Measurements from ENCODE around the gene TBRG4.
"Not testable (repeated sequence)": the region's sequence is repeated elsewhere in the genome, so short reads cannot be mapped to it uniquely, and the experiment has no call there.

The TBRG4 gene

DNA sequence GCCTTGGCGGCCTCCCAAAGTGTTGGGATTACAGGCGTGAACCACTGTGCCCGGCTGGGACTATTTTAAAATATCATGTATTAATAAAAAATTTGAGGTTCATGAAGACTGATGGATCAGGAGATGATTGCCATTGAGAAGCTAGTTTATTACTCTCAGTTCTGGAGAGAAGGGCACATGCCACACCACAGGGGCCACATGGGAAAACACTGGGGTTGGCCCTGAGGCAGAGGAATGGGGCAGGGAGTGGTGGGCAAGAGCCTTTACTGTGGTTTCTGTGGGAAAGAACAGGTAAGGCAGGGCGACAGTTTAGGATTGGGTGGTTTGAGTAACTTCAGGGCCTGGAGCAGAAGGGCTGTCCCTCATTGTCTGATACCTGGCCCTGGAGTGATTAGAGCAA is 6.8 kb upstream of the TBRG4 start:
- no peak for DNase-seq (ENCODE audit: extremely low read depth in 1 of 2, low read depth in 1 of 2)

GRCh38 chr7:45117582-45117981 is 6.1 kb upstream of the TBRG4 start:
- no peak for DNase-seq (ENCODE audit: extremely low read depth in 1 of 2, low read depth in 1 of 2)

- no peak for DNase-seq (ENCODE audit: extremely low read depth in 1 of 2, low read depth in 1 of 2)
Measured at GRCh38 chr7:45116048-45116447, 4.6 kb upstream of the TBRG4 start.

DNA sequence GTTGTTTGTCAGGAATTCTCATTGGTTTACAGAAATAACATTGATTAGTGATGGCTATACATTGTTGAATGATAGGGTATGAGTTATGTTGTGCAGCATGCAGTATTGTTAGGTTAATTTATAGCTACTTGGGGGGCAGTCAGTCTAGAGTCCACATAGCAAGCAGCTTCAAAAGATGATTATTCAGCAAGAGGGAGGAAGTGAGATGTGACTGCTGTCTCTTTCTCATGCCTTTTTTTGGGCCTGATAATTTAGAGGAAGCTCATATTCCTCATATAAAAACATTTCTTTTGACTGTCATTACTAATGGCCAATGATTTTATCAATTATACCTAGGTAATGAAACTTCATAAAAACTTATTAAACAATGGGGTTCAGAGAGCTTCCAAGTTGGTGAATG is 3.4 kb upstream of the TBRG4 start:
- no peak for DNase-seq (ENCODE audit: extremely low read depth in 1 of 2, low read depth in 1 of 2)

DNA sequence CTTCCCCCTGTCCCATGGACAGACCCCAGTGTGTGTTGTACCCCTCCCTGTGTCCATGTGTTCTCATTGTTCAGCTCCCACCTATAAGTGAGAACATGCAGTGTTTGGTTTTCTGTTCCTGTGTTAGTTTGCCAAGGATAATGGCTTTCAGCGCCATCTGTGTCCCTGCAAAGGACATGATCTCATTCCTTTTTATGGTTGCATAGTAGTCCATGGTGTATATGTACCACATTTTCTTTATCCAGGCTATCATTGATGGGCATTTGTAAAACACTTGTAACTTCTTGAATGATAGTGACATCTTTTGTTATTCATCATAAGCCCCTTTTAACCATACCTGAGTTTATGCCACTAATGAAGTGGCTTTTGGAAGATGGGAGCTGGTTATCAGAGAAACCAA is 2.8 kb upstream of the TBRG4 start:
- not testable (repeated sequence) for DNase-seq (ENCODE audit: extremely low read depth in 1 of 2, low read depth in 1 of 2)

GRCh38 chr7:45112648-45113047 is 1.2 kb upstream of the TBRG4 start:
- DNase-seq (ENCODE audit: extremely low read depth in 1 of 2, low read depth in 1 of 2) = no peak

DNA sequence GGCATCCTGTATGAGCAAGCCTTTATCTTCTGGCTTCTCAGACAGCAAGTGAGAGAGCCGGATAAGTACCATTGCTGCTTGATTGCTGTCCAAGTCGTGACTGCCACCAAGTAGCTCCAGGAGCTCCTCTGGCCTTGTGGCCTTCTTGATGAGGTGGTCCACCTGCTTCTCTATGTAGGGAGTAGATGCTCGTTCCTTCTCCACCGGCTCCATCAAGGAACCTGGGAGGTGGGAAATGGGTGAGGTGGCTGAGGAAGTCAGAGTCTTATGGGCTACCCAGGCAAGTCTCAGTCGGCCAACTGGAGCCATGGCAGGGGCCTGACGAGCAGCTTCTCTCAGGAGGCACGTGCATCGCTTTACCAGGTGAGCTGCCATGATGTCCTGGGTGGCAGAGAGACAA is 2.6 kb downstream of the TBRG4 start:
- no peak for DNase-seq (ENCODE audit: extremely low read depth in 1 of 2, low read depth in 1 of 2)

GRCh38 chr7:45107356-45107755 is 4.1 kb downstream of the TBRG4 start:
- no peak for DNase-seq (ENCODE audit: extremely low read depth in 1 of 2, low read depth in 1 of 2)

- no peak for DNase-seq (ENCODE audit: extremely low read depth in 1 of 2, low read depth in 1 of 2)
Measured at GRCh38 chr7:45106820-45107219, 4.7 kb downstream of the TBRG4 start.

- no peak for DNase-seq (ENCODE audit: extremely low read depth in 1 of 2, low read depth in 1 of 2)
Measured at GRCh38 chr7:45105588-45106188, 5.8 kb downstream of the TBRG4 start.

DNA sequence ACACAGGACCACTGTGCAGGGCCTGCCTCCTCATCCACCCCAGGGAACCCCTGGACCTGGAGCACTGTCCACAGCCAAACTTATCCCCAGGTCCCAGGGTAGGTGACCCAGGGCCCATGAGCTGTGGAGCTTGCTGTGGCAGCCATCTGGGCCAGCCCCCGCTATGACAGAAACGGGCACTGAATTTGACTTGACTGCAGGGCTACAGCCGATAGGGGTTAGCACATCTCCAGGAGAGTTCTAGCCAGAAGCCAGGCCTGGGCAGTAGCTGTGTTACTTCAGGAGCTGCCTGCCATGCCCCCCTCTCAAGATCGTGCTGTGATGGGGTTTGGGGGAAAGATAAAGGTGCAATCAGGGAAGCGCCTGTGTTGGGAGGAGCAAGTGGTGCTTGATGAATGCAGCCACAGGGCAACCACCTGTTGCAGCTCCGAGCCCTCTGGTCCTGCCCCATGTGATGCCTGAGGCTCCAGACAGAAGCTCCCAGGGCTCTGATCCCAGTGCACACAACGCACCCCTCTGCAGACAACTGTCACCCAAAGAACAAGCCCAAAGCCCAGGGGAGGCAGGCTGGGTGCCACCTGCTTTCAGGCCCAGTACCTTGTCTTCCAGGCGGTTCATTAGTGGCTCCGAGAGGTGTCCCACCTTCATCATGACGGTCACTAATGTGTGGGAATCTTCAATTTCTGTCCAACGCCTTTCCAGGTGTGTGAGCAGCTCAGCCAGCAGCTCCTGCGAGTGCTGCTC is 6.5 kb downstream of the TBRG4 start:
- no peak for DNase-seq (ENCODE audit: extremely low read depth in 1 of 2, low read depth in 1 of 2)

DNA sequence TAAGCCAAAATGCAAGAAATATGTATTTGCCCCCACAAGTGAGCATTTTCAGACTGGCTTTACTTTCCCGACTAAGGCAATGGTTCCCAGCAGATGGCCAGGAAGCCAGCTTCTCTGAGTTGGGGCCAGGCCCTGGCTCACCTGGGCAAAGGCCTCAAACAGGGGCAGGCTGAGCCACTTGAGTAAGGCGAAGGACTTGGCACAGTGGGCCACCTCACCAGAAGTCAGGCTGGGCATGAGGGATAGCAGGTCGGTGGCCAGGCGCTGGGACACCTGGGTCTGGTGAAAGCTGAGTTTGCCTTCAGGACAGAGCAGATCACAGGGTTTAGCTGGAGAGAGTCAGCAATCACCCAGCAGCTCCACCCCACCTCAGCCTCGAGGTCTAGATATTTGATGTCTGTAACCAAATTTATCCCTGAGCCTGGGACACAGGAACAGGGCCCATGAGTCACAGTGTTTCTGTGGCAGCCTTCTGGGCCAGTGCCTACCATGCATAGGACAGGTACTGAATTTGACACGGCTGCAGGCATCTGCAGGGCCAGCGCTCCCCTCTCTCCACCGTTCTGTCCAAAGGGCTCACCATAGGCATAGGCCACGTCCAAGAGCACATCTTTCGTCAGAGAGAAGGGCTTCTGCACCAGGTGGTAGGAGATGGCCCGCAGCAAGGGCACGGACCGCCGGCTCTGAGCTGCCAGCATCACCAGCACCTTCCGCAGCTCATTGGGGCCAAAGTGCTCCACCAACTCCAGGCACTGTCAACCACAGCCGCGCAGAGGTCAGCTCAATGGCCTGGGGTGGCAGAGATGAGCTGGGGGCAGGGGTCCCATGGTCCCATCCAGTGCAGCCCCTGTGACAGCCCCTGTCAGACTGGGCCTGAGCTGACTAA is 7.3 kb downstream of the TBRG4 start:
- no peak for DNase-seq (ENCODE audit: extremely low read depth in 1 of 2, low read depth in 1 of 2)

- no peak for DNase-seq (ENCODE audit: extremely low read depth in 1 of 2, low read depth in 1 of 2)
Measured at GRCh38 chr7:45102785-45103712, 8.4 kb downstream of the TBRG4 start.

- DNase-seq (ENCODE audit: extremely low read depth in 1 of 2, low read depth in 1 of 2) = no peak
Measured at GRCh38 chr7:45101748-45102147, 9.7 kb downstream of the TBRG4 start.

DNA sequence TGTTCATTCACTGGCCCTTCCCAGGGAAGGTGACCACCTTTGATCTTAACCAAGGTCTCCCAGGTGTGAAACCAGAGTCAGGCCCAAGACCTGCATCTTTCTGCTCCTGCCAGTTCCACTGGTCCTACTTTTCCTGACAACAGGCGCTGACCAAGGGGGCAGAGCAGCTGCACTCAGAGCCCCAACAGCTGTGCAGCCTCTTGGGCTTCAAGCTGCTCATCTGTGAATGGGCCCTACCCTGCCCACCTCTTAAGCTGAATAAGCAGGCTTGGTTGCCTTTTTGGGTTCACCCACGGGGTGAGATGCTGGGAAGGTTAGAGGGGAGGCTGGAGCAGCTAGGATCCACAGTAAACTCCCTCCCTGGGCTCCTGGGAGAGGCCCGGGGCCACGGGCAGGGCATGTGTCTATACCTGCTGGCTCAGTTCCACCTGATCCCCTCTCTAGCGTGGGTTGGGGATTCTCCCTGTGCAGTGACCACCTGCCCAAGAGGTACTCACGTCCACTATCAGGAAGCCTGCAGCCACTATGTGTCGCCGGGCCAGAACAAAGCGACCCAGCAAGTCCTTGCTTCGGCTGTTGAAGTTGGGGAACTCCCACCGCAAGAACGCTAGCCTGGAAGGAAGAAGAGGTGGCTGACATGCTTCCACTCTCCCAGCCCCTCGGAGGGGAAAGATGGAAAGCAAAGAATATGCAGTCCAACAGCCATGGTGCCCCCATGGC is 10.6 kb downstream of the TBRG4 start:
- DNase-seq (ENCODE audit: extremely low read depth in 1 of 2, low read depth in 1 of 2) = no peak

- no peak for DNase-seq (ENCODE audit: extremely low read depth in 1 of 2, low read depth in 1 of 2)
Measured at GRCh38 chr7:45099891-45100760, 11.4 kb downstream of the TBRG4 start.

- no peak for DNase-seq (ENCODE audit: extremely low read depth in 1 of 2, low read depth in 1 of 2)
Measured at GRCh38 chr7:45098983-45099839, 12.3 kb downstream of the TBRG4 start.

DNA sequence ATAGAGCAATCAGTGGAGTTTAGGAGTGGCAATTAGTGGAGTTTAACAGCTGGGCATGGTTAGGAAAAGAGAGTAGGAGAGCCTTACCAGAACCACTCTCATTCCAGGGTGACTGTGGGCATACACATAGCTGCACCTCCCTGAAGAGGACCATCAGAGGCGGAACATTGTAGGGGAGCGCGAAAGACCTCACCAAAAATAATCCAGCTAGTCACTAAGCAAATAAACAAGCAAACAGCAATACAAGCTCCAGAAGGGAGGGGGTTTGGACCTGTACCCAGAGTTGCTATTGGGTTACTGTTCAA is 18.6 kb downstream of the TBRG4 start:
- no peak for DNase-seq (ENCODE audit: extremely low read depth in 1 of 2, low read depth in 1 of 2)

Measured in activated CD8-positive, alpha-beta memory T cell treated with anti-CD3 and anti-CD28 coated beads for 1 hour (primary cell).